ENCODE results near the gene CASKIN1.
"Not testable (repeated sequence)": the region's sequence is repeated elsewhere in the genome, so short reads cannot be mapped to it uniquely, and the experiment has no call there.

CASKIN1 gene

GRCh38 chr16:2129251-2129650 is 67.2 kb downstream of the CASKIN1 start:
- not testable (repeated sequence) for DNase-seq

- not testable (repeated sequence) for DNase-seq
Measured at GRCh38 chr16:2127630-2128280, 68.7 kb downstream of the CASKIN1 start.
